Neural cell (in vitro differentiated cells): ENCODE results near the gene PAK5. TPM values are rescaled to one million over a fixed set of nuclear protein-coding genes. Genes with fewer than 3 reads are reported as not detected.

Source experiments
- H2AFZ ChIP-seq: fragments of 200-600, 300-800 bp; sonication (generic), shearing (Covaris generic); 2 replicates; pipeline ENCODE4 v1.6.0; 2014; ENCODE audit warnings: low read depth, mild to moderate bottlenecking, antibody characterized with exemption, low read length, moderate library complexity
- H3F3A ChIP-seq: fragments of 200-600 bp; shearing (Covaris generic); 2 replicates; pipeline ENCODE4 v1.6.1; 2016; ENCODE audit warnings: mild to moderate bottlenecking, moderate library complexity, mixed read lengths, antibody characterized with exemption, low read length; ENCODE audit not compliant: insufficient read depth, poor library complexity, severe bottlenecking
- H3K27ac ChIP-seq: fragments of 200-600, 300-800 bp; sonication (generic), shearing (Covaris generic); 2 replicates; pipeline ENCODE4 v1.5.1; 2014; ENCODE audit warnings: mild to moderate bottlenecking, low read length, moderate library complexity
- H3K27me3 ChIP-seq: fragments of 300-800, 200-600 bp; sonication (generic), shearing (Covaris generic); 2 replicates; pipeline ENCODE4 v1.6.0; 2014; ENCODE audit warnings: mild to moderate bottlenecking, low read depth, low read length, moderate library complexity; ENCODE audit not compliant: insufficient read depth
- H3K36me3 ChIP-seq: fragments of 300-800, 200-600 bp; sonication (generic), shearing (Covaris generic); 2 replicates; pipeline ENCODE4 v1.5.1; 2014; ENCODE audit warnings: mild to moderate bottlenecking, antibody characterized with exemption, low read length, moderate library complexity; ENCODE audit not compliant: insufficient read depth
- H3K4me2 ChIP-seq: fragments of 300-800, 200-600 bp; sonication (generic), shearing (Covaris generic); 2 replicates; pipeline ENCODE4 v1.6.0; 2014; ENCODE audit warnings: mild to moderate bottlenecking, low read length
- H3K4me3 ChIP-seq: fragments of 300-800, 200-600 bp; sonication (generic), shearing (Covaris generic); 2 replicates; pipeline ENCODE4 v1.5.1; 2014; ENCODE audit warnings: mild to moderate bottlenecking, low read length, moderate library complexity
- H3K79me2 ChIP-seq: fragments of 200-600 bp; shearing (Covaris generic); replicated peaks from 2 replicates; pipeline ENCODE4 v1.6.0; 2014; ENCODE audit warnings: mild to moderate bottlenecking, low read length, moderate library complexity; ENCODE audit not compliant: insufficient read depth
- H3K9ac ChIP-seq: fragments of 300-800, 200-600 bp; sonication (generic), shearing (Covaris generic); 2 replicates; pipeline ENCODE4 v1.6.1; 2016; ENCODE audit warnings: mild to moderate bottlenecking, low read length, mixed read lengths
- H3K9me2 ChIP-seq: fragments of 200-600 bp; shearing (Covaris generic); 2 replicates; pipeline ENCODE4 v1.6.1; 2016; ENCODE audit warnings: mild to moderate bottlenecking, low read length, mixed read lengths; ENCODE audit not compliant: insufficient read depth
- H3K9me3 ChIP-seq: fragments of 200-600, 300-800 bp; sonication (generic), shearing (Covaris generic); 2 replicates; pipeline ENCODE4 v1.6.1; 2016; ENCODE audit warnings: mild to moderate bottlenecking, mixed run types, low read length, moderate library complexity, mixed read lengths
- H4K20me1 ChIP-seq: fragments of 200-600 bp; shearing (Covaris generic); 2 replicates; pipeline ENCODE4 v1.6.1; 2016; ENCODE audit warnings: mild to moderate bottlenecking, mixed run types; ENCODE audit not compliant: insufficient read depth
- EP300 ChIP-seq: fragments of 450-650 bp; conservative IDR thresholded peaks from 2 replicates; pipeline ENCODE4 v1.6.1; 2014; ENCODE audit warnings: antibody characterized with exemption, mild to moderate bottlenecking, moderate library complexity; ENCODE audit not compliant: poor library complexity, severe bottlenecking
- EZH2 ChIP-seq: fragments of 200-600, 300-800 bp; shearing (Covaris generic), sonication (generic); IDR thresholded peaks from 2 replicates; pipeline ENCODE4 v1.6.1; 2014; ENCODE audit warnings: antibody characterized with exemption, low read length, borderline replicate concordance, mild to moderate bottlenecking; ENCODE audit not compliant: insufficient read depth, poor library complexity, severe bottlenecking
- MXI1 ChIP-seq: fragments of 450-650 bp; conservative IDR thresholded peaks from 2 replicates; pipeline ENCODE4 v1.6.1; 2014; ENCODE audit warnings: antibody characterized with exemption, mild to moderate bottlenecking; ENCODE audit not compliant: poor library complexity, severe bottlenecking
- POLR2AphosphoS5 ChIP-seq: IDR thresholded peaks from 2 replicates; pipeline ENCODE4 v1.6.1; 2012
- RAD21 ChIP-seq: fragments of 450-650 bp; conservative IDR thresholded peaks from 2 replicates; pipeline ENCODE4 v1.6.1; 2014; ENCODE audit warnings: antibody characterized with exemption, mild to moderate bottlenecking, moderate library complexity
- SMC3 ChIP-seq: fragments of 450-650 bp; conservative IDR thresholded peaks from 2 replicates; pipeline ENCODE4 v1.6.1; 2014; ENCODE audit warnings: antibody characterized with exemption, mild to moderate bottlenecking, moderate library complexity; ENCODE audit not compliant: poor library complexity
- TAF1 ChIP-seq: IDR thresholded peaks from 2 replicates; pipeline ENCODE4 v1.6.1; 2012; ENCODE audit warnings: low read depth
- polyA plus RNA-seq: library from polyadenylated mRNA; depleted of rRNA; stranded (reverse); fragments of >200 nt; gene quantifications from 2 replicates; pipeline ENCODE4 v1.2.3, GENCODE V29; 2014
- TF ChIP-seq, protein P1 (sequence below): IDR thresholded peaks from 2 replicates; pipeline ENCODE4 v1.6.1; 2012; ENCODE audit warnings: borderline replicate concordance
- TF ChIP-seq, protein P2 (sequence below): fragments of 450-650 bp; IDR thresholded peaks from 2 replicates; pipeline ENCODE4 v1.5.1; 2014; ENCODE audit warnings: antibody characterized with exemption, mild to moderate bottlenecking, moderate library complexity; ENCODE audit not compliant: poor library complexity, severe bottlenecking

The PAK5 gene
- polyA plus RNA-seq, 1 donor from 2014 or later: 48.3 TPM

DNA sequence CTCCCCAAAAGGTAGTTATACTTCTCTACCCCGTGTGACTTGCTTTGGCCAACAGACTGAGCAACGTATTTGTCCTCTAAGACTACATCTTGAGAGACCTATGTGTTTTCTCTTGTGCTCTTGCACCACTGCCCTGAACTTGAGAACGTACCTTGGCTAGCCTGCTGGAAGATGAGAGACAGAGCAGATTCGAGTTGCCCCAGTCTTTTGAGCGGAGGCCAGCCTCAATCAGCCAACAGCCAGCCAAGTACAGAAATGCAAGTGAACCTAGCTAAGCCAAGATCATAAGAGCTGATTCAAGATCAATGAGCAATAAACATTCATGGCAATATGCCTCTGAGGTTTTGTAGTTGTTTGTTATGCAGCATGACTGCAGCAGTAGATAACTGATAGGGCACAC is 98.4 kb downstream of the PAK5 start:
- Histone ChIP-seq H3K9ac (no peak overlapping the region), H3K4me2 (no peak overlapping the region), H3K27me3 (no peaks in the 10 kb centered on the region), H2AFZ (no peak overlapping the region), H3K36me3 (no peaks in the 10 kb centered on the region), H3K9me3 (no peaks in the 10 kb centered on the region), H3K4me3 (no peak overlapping the region), H3K79me2 (peaks cover 11% of the 10 kb centered on the region), H3F3A (peaks cover 4% of the 10 kb centered on the region), H4K20me1 (no peaks in the 10 kb centered on the region), H3K27ac (no peak overlapping the region), H3K9me2 (no peaks in the 10 kb centered on the region)
- no peak for TF ChIP-seq SMC3
- no peak for TF ChIP-seq POLR2AphosphoS5
- TF ChIP-seq, protein P1, sequence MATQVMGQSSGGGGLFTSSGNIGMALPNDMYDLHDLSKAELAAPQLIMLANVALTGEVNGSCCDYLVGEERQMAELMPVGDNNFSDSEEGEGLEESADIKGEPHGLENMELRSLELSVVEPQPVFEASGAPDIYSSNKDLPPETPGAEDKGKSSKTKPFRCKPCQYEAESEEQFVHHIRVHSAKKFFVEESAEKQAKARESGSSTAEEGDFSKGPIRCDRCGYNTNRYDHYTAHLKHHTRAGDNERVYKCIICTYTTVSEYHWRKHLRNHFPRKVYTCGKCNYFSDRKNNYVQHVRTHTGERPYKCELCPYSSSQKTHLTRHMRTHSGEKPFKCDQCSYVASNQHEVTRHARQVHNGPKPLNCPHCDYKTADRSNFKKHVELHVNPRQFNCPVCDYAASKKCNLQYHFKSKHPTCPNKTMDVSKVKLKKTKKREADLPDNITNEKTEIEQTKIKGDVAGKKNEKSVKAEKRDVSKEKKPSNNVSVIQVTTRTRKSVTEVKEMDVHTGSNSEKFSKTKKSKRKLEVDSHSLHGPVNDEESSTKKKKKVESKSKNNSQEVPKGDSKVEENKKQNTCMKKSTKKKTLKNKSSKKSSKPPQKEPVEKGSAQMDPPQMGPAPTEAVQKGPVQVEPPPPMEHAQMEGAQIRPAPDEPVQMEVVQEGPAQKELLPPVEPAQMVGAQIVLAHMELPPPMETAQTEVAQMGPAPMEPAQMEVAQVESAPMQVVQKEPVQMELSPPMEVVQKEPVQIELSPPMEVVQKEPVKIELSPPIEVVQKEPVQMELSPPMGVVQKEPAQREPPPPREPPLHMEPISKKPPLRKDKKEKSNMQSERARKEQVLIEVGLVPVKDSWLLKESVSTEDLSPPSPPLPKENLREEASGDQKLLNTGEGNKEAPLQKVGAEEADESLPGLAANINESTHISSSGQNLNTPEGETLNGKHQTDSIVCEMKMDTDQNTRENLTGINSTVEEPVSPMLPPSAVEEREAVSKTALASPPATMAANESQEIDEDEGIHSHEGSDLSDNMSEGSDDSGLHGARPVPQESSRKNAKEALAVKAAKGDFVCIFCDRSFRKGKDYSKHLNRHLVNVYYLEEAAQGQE: no peak
- TF ChIP-seq EZH2: no peak
- no peak for TF ChIP-seq MXI1
- TF ChIP-seq TAF1: no peak
- TF ChIP-seq, protein P2, sequence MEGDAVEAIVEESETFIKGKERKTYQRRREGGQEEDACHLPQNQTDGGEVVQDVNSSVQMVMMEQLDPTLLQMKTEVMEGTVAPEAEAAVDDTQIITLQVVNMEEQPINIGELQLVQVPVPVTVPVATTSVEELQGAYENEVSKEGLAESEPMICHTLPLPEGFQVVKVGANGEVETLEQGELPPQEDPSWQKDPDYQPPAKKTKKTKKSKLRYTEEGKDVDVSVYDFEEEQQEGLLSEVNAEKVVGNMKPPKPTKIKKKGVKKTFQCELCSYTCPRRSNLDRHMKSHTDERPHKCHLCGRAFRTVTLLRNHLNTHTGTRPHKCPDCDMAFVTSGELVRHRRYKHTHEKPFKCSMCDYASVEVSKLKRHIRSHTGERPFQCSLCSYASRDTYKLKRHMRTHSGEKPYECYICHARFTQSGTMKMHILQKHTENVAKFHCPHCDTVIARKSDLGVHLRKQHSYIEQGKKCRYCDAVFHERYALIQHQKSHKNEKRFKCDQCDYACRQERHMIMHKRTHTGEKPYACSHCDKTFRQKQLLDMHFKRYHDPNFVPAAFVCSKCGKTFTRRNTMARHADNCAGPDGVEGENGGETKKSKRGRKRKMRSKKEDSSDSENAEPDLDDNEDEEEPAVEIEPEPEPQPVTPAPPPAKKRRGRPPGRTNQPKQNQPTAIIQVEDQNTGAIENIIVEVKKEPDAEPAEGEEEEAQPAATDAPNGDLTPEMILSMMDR: no peak
- no peak for TF ChIP-seq RAD21
- no peak for TF ChIP-seq EP300

DNA sequence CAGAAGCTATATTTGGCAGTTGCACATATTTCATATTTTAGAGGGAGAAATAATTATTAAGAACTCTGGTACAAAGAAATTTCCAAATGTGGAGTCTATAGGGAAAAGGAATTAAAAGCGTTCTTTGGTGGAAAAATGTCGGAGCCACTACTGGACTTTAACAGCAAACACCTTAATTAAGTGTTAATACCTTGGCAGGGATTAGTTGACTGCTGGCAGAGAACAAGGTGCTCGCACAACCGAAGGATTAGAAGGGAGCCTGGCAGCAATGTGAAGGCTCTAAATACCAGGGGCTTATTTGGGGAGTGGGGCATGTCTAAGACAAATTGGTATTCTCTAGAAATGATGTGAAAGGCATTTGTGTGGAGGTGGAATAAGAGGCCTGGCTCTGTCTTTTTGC is 98.9 kb downstream of the PAK5 start:
- H3K27ac ChIP-seq: no peak overlapping the region

More for the DNA sequence above, 98.9 kb downstream of the PAK5 start:
- no peak overlapping the region for H3K9ac ChIP-seq
- H3F3A ChIP-seq: peaks cover 4% of the 10 kb centered on the region
- no peaks in the 10 kb centered on the region for H3K27me3 ChIP-seq
- H3K9me3 ChIP-seq: no peaks in the 10 kb centered on the region
- TF ChIP-seq, protein P2: no peak
- TF ChIP-seq MXI1 (no peak), TAF1 (no peak), SMC3 (no peak), EZH2 (no peak), EP300 (no peak), POLR2AphosphoS5 (no peak), RAD21 (no peak)
- TF ChIP-seq, protein P1: no peak
- no peaks in the 10 kb centered on the region for H3K36me3 ChIP-seq
- no peaks in the 10 kb centered on the region for H4K20me1 ChIP-seq
- H3K4me3 ChIP-seq: no peak overlapping the region
- H3K79me2 ChIP-seq: peaks cover 11% of the 10 kb centered on the region
- no peak overlapping the region for H3K4me2 ChIP-seq
- no peak overlapping the region for H2AFZ ChIP-seq
- H3K9me2 ChIP-seq: no peaks in the 10 kb centered on the region
